Adipocyte (in vitro differentiated cells): ENCODE measurements around the gene ODAD2.

ENCODE experiments used
- DNase-seq: peaks from one replicate; pipeline ENCODE4 v3.0.0-alpha.2; 2015; ENCODE audit warnings: low read depth
- H3K27me3 ChIP-seq: replicated peaks from 2 replicates; pipeline ENCODE4 v1.7.0; 2013; ENCODE audit warnings: mild to moderate bottlenecking, low read length, moderate library complexity; ENCODE audit not compliant: control insufficient read depth, insufficient read depth
- H3K36me3 ChIP-seq: 2 replicates; pipeline ENCODE4 v1.7.0; 2013; ENCODE audit warnings: low read length, mild to moderate bottlenecking, moderate library complexity; ENCODE audit not compliant: control insufficient read depth, insufficient read depth, severe bottlenecking
- H3K4me1 ChIP-seq: 2 replicates; pipeline ENCODE4 v1.7.0; 2013; ENCODE audit warnings: mild to moderate bottlenecking, low read length, moderate library complexity; ENCODE audit not compliant: control insufficient read depth, insufficient read depth
- H3K4me3 ChIP-seq: 2 replicates; pipeline ENCODE4 v1.7.0; 2013; ENCODE audit warnings: mild to moderate bottlenecking, low read length, moderate library complexity
- H3K9ac ChIP-seq: 2 replicates; pipeline ENCODE4 v1.7.0; 2013; ENCODE audit warnings: mild to moderate bottlenecking, low read length, moderate library complexity
- H3K9me3 ChIP-seq: 2 replicates; pipeline ENCODE4 v1.7.0; 2013; ENCODE audit warnings: mild to moderate bottlenecking, low read length, moderate library complexity; ENCODE audit not compliant: control insufficient read depth

The ODAD2 gene

DNA sequence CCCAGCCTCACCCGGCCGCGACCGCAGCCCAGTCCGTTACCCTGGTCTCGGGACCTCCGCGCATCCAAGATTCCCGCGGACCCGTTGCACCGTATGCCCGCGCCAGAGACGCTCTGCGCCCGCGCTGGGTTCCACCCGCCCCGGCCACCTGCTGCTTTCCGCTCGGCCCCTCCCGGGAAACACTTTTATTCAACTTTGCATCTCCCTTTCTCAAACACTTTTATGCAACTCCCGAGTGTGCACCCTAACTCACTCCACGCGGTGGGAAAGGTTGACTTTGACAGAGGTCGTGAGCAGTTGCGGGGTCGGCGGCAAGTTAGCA lies at the start of gene ODAD2:
ODAD2 (minus strand) TSS at position 126 of the 322 bp plus-strand sequence. CDS start 3,937 bp downstream, outside the sequence.
- peak within 1 kb of the TSS; percentile 81 for H3K4me3 ChIP-seq
- peak within 1 kb of the TSS; percentile 63 for H3K9ac ChIP-seq
- H3K27me3 ChIP-seq = peaks cover 19% of the 10 kb centered on the region
- no peaks in the 10 kb centered on the region for H3K4me1 ChIP-seq
- peak; percentile 34 for DNase-seq
- no peaks in the 10 kb centered on the region for H3K36me3 ChIP-seq
- peaks cover 2% of the 10 kb centered on the region for H3K9me3 ChIP-seq

DNA sequence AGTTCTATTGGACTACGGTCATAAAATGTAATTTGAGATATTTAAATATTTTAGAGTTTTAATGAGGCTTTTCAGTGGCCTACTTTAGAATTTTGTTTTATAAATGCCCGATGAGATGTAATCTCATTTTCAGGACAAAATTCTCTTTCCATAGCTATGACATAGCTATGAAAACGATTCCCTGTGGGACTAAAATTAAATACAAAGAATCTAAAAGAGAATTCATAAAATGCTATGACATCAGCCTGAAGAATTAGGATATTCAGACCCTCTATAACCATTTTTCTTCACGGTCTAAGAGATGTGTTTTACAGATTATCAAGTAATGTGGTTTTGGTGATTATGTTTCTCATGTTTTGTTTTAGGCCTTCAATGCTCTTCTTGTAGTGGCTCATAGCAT lies 48.2 kb upstream of the ODAD2 start:
- no peak for DNase-seq
- Histone ChIP-seq H3K36me3 (no peaks in the 10 kb centered on the region), H3K4me3 (no peak overlapping the region), H3K9ac (no peak overlapping the region), H3K4me1 (no peaks in the 10 kb centered on the region), H3K9me3 (no peaks in the 10 kb centered on the region), H3K27me3 (peaks cover 4% of the 10 kb centered on the region)

DNA sequence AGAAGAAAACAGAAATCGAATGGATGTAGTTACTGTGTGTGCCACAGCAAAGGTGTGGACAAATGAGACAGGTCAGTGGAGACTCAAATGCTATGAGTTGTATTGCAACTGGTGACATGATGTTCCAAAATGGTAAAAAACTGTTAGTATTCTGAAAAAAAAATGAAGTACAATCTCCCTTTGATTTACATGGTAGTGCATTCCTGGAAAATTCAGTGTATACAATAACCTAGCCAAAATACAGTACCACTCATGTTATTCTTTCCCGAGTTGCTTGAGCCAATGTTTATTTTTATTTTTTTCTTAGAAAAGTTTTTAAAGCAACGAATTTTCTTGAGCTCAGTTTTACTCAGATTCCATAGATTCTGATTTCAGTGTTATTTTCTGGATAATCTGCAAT lies 47.7 kb upstream of the ODAD2 start:
- DNase-seq = no peak
- Histone ChIP-seq H3K4me3 (no peak overlapping the region), H3K4me1 (no peaks in the 10 kb centered on the region), H3K9ac (no peak overlapping the region), H3K36me3 (no peaks in the 10 kb centered on the region), H3K9me3 (no peaks in the 10 kb centered on the region), H3K27me3 (peaks cover 6% of the 10 kb centered on the region)

GRCh38 chr10:28043941-28044340 lies 45.1 kb upstream of the ODAD2 start:
- Histone ChIP-seq H3K27me3 (peaks cover 18% of the 10 kb centered on the region), H3K4me1 (no peaks in the 10 kb centered on the region), H3K9ac (no peak overlapping the region), H3K9me3 (no peaks in the 10 kb centered on the region), H3K36me3 (no peaks in the 10 kb centered on the region), H3K4me3 (no peak overlapping the region)
- DNase-seq = no peak

GRCh38 chr10:28036587-28036986 lies 37.7 kb upstream of the ODAD2 start:
- Histone ChIP-seq H3K4me3 (no peak overlapping the region), H3K4me1 (no peaks in the 10 kb centered on the region), H3K27me3 (peaks cover 12% of the 10 kb centered on the region), H3K9me3 (peaks cover 9% of the 10 kb centered on the region), H3K9ac (no peak overlapping the region), H3K36me3 (no peaks in the 10 kb centered on the region)
- no peak for DNase-seq

DNA sequence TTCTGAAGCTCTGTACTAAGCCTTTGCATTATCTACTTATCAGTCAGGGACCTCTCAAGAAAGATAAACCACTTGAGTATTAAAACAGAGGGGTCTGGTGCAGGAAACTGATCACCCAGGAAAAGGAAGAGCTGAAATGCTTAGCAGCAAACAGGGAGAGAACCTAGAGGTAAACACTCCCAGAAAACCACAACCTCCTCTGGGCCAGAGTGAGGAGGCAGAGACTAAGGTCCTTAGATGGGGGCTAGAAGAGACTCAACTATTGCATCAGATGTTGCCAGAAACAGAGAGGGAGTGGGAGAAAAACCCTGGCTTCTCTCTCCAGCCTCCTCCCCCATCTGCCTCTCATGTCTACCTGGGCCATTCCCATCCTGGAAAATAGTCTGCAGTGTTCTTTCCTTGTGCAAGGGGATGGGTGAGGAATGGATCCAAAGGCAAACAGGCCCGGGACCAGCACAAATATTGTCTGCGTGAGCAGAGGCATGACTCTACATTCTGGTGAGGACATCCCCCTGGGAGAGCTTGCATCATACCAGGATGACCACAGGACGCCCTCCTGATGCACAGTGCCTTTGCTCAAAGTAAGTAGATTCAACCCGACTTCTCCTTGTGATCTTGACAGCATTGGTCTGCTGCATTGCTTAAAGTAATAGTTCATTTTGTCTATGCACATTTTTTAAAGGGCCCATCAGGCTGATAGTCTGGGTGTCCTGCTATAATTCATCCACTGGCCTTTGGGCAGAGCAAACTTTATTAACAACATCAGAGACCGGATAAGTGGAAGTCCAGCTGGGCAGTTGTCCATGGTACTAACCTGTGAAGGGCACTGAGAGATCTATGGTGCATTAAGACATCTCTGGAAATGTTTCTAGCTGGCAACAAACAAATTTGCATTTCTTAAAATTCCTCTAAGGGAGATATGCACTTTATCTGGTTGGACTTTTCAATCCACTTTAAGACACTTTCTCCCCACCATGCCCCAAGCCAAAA lies 22.4 kb upstream of the ODAD2 start:
- DNase-seq = peak; percentile 24
- H3K9me3 ChIP-seq = peaks cover 6% of the 10 kb centered on the region
- H3K4me3 ChIP-seq = no peak overlapping the region
- no peaks in the 10 kb centered on the region for H3K4me1 ChIP-seq
- no peaks in the 10 kb centered on the region for H3K27me3 ChIP-seq
- H3K9ac ChIP-seq = no peak overlapping the region
- H3K36me3 ChIP-seq = no peaks in the 10 kb centered on the region

- H3K9ac ChIP-seq = no peak overlapping the region
- H3K4me1 ChIP-seq = no peaks in the 10 kb centered on the region
- no peak overlapping the region for H3K4me3 ChIP-seq
- peak; percentile 75 for DNase-seq
- H3K9me3 ChIP-seq = peaks cover 6% of the 10 kb centered on the region
- no peaks in the 10 kb centered on the region for H3K27me3 ChIP-seq
- H3K36me3 ChIP-seq = no peaks in the 10 kb centered on the region
Observed at GRCh38 chr10:28020080-28020860, 21.4 kb upstream of the ODAD2 start.

DNA sequence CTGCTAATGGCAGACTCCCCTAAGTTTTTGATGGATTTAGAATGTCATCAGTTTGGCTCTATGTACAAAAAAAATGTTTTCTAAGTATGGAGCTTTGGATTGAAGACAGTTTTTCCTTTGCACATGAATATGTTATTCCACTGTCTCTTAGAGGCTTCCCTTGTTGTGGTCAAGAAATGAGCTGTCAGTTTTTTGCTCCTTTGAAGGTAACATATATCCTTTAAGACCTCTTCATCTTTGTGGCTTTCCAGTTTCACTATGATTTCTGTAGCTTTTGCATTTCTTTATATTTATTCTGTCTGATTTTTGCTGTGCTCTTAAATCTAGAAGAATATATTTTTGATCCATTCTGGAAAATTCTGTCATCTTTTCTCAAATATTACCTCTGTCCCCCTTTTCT lies 15.8 kb upstream of the ODAD2 start:
- no peak for DNase-seq
- Histone ChIP-seq H3K27me3 (no peaks in the 10 kb centered on the region), H3K4me1 (no peaks in the 10 kb centered on the region), H3K36me3 (no peaks in the 10 kb centered on the region), H3K9ac (no peak overlapping the region), H3K4me3 (no peak overlapping the region), H3K9me3 (peaks cover 13% of the 10 kb centered on the region)

GRCh38 chr10:28012990-28013515 lies 14.2 kb upstream of the ODAD2 start:
- Histone ChIP-seq H3K36me3 (no peaks in the 10 kb centered on the region), H3K9me3 (peaks cover 12% of the 10 kb centered on the region), H3K4me1 (no peaks in the 10 kb centered on the region), H3K9ac (no peak overlapping the region), H3K27me3 (no peaks in the 10 kb centered on the region), H3K4me3 (no peak overlapping the region)
- no peak for DNase-seq

- H3K27me3 ChIP-seq = peaks cover 2% of the 10 kb centered on the region
- H3K9ac ChIP-seq = no peak overlapping the region
- H3K36me3 ChIP-seq = no peaks in the 10 kb centered on the region
- H3K9me3 ChIP-seq = peaks cover 12% of the 10 kb centered on the region
- H3K4me3 ChIP-seq = no peak overlapping the region
- H3K4me1 ChIP-seq = no peaks in the 10 kb centered on the region
- no peak for DNase-seq
Observed at GRCh38 chr10:28010821-28011220, 11.9 kb upstream of the ODAD2 start.

DNA sequence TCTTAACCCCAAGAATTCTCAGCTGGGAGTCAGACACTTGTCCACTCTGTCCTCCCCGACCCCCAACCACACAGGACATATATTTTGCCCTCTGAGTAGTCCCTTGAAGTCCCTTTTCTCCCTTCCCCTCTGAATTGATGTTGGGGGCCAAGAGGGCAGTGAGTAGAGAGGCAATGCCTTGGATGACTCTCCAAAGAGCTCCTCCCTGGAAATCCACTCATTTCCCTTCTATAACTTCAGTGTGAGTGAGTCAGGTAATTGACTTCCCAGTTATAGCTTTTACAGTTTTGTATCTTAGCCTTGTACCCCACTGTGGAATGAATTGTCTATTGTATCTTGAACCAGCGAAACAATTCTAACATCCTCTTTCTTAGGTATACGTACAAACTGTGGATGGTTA lies 9.2 kb upstream of the ODAD2 start:
- Histone ChIP-seq H3K4me1 (no peaks in the 10 kb centered on the region), H3K9me3 (peaks cover 4% of the 10 kb centered on the region), H3K4me3 (no peak overlapping the region), H3K36me3 (no peaks in the 10 kb centered on the region), H3K27me3 (peaks cover 2% of the 10 kb centered on the region), H3K9ac (no peak overlapping the region)
- DNase-seq = no peak
